ENCODE measurements around the gene PDK1. TPM values are rescaled to one million over a fixed set of nuclear protein-coding genes. Genes with fewer than 3 reads are reported as not detected.

Gene PDK1
- total RNA-seq, 1 experiment from 2014 or later: 11.7 TPM

DNA sequence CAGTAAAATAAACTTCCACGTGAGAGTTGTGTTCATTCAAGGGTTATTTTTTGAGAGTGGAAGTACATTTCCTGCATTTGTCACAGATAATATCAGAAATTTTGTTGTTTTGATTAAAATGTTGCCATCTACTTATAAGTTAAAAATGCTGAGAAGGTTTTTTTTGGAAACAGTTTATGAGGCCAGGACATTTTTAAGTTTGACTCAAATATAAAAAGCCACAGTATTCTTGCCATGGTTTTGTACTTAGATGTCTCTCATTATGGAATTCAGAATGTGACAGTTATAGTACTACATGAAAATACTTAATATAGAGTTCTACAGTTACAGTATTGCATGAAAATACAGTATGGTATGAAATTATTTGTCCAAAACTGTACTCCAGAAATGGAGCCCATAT, 44.1 kb downstream of the PDK1 start:
- no peak for DNase-seq (ENCODE audit: low read depth, low spot score)
- no TSS peak for BruUV-seq (replicated peaks)
- no peak overlapping the region for H3K27ac ChIP-seq (ENCODE audit: low read length)
- in situ Hi-C loops (cut with HindIII; ENCODE audit: low pct_unique_long_range_greater_than_20kb, low sequenced_read_pairs) (no loop called here), intact Hi-C loops (cut with micrococcal nuclease; ENCODE audit: unreplicated experiment) (no loop called here)
- H3K36me3 ChIP-seq (ENCODE audit: control insufficient read depth, insufficient read depth, low read length): peaks cover 11% of the 10 kb centered on the region
- POLR2A ChIA-PET: no interaction called here
- no peaks in the 10 kb centered on the region for H3K9me3 ChIP-seq (ENCODE audit: control insufficient read depth, insufficient read depth, low read depth, low read length)
- H3K4me1 ChIP-seq (ENCODE audit: control insufficient read depth, insufficient read depth, low read length): no peaks in the 10 kb centered on the region
- TF ChIP-seq, protein P1, sequence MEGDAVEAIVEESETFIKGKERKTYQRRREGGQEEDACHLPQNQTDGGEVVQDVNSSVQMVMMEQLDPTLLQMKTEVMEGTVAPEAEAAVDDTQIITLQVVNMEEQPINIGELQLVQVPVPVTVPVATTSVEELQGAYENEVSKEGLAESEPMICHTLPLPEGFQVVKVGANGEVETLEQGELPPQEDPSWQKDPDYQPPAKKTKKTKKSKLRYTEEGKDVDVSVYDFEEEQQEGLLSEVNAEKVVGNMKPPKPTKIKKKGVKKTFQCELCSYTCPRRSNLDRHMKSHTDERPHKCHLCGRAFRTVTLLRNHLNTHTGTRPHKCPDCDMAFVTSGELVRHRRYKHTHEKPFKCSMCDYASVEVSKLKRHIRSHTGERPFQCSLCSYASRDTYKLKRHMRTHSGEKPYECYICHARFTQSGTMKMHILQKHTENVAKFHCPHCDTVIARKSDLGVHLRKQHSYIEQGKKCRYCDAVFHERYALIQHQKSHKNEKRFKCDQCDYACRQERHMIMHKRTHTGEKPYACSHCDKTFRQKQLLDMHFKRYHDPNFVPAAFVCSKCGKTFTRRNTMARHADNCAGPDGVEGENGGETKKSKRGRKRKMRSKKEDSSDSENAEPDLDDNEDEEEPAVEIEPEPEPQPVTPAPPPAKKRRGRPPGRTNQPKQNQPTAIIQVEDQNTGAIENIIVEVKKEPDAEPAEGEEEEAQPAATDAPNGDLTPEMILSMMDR (IDR thresholded peaks at IDR 0.05): no peak
- no peak for TF ChIP-seq TCF7L2 (IDR thresholded peaks at IDR 0.05; ENCODE audit: low read depth, low read length)
- TF ChIP-seq, protein P2, sequence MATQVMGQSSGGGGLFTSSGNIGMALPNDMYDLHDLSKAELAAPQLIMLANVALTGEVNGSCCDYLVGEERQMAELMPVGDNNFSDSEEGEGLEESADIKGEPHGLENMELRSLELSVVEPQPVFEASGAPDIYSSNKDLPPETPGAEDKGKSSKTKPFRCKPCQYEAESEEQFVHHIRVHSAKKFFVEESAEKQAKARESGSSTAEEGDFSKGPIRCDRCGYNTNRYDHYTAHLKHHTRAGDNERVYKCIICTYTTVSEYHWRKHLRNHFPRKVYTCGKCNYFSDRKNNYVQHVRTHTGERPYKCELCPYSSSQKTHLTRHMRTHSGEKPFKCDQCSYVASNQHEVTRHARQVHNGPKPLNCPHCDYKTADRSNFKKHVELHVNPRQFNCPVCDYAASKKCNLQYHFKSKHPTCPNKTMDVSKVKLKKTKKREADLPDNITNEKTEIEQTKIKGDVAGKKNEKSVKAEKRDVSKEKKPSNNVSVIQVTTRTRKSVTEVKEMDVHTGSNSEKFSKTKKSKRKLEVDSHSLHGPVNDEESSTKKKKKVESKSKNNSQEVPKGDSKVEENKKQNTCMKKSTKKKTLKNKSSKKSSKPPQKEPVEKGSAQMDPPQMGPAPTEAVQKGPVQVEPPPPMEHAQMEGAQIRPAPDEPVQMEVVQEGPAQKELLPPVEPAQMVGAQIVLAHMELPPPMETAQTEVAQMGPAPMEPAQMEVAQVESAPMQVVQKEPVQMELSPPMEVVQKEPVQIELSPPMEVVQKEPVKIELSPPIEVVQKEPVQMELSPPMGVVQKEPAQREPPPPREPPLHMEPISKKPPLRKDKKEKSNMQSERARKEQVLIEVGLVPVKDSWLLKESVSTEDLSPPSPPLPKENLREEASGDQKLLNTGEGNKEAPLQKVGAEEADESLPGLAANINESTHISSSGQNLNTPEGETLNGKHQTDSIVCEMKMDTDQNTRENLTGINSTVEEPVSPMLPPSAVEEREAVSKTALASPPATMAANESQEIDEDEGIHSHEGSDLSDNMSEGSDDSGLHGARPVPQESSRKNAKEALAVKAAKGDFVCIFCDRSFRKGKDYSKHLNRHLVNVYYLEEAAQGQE (IDR thresholded peaks at IDR 0.05; ENCODE audit: insufficient read depth in 1 of 2, low read depth in 2 of 2, low read length in 1 of 2): no peak
- no peak for TF ChIP-seq SIN3A (IDR thresholded peaks at IDR 0.05; ENCODE audit: borderline replicate concordance, insufficient read depth, low read depth, low read length)
- no peak for TF ChIP-seq POLR2AphosphoS5 (IDR thresholded peaks at IDR 0.05; ENCODE audit: low read depth, low read length)
- H3K4me3 ChIP-seq (ENCODE audit: low read depth in 2 of 2, low read length in 2 of 2): no peak overlapping the region
- H3K27me3 ChIP-seq (ENCODE audit: control insufficient read depth, insufficient read depth, low read length): no peaks in the 10 kb centered on the region
- ATAC-seq: no peak
- CTCF ChIA-PET: no interaction called here

DNA sequence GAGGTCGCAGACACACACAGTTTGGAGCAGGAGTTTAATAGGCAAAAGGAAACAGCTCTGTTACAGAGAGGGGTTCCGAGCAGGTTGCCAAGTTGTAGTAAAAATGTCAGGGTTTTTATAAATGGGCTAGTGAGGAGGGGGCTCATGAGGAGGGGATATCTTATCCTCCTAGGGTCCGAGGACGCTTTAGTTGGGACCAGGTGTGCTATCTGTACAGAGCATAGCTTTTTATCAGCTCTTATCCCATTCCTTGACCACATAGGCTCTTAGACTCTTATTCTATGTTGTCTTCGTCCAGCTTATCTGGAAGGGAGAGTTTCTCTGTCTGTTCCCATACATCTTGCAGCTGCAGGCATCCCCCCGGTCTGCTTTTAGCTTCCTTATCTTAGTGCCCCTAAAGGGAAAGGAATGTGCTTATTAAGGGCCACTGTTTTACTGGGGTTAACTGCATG, 44.7 kb downstream of the PDK1 start:
- in situ Hi-C loops (cut with HindIII; ENCODE audit: low pct_unique_long_range_greater_than_20kb, low sequenced_read_pairs) (no loop called here), intact Hi-C loops (cut with micrococcal nuclease; ENCODE audit: unreplicated experiment) (no loop called here)
- H3K4me3 ChIP-seq (ENCODE audit: low read depth in 2 of 2, low read length in 2 of 2): no peak overlapping the region
- no peak overlapping the region for H3K27ac ChIP-seq (ENCODE audit: low read length)
- H3K9me3 ChIP-seq (ENCODE audit: control insufficient read depth, insufficient read depth, low read depth, low read length): no peaks in the 10 kb centered on the region
- POLR2A ChIA-PET: no interaction called here
- H3K4me1 ChIP-seq (ENCODE audit: control insufficient read depth, insufficient read depth, low read length): no peaks in the 10 kb centered on the region
- H3K36me3 ChIP-seq (ENCODE audit: control insufficient read depth, insufficient read depth, low read length): peaks cover 11% of the 10 kb centered on the region
- CTCF ChIA-PET: no interaction called here
- BruUV-seq (replicated peaks): no TSS peak
- no peaks in the 10 kb centered on the region for H3K27me3 ChIP-seq (ENCODE audit: control insufficient read depth, insufficient read depth, low read length)
- TF ChIP-seq TCF7L2 (IDR thresholded peaks at IDR 0.05; ENCODE audit: low read depth, low read length) (no peak), POLR2AphosphoS5 (IDR thresholded peaks at IDR 0.05; ENCODE audit: low read depth, low read length) (no peak), SIN3A (IDR thresholded peaks at IDR 0.05; ENCODE audit: borderline replicate concordance, insufficient read depth, low read depth, low read length) (no peak)
- TF ChIP-seq, protein P1 (IDR thresholded peaks at IDR 0.05): no peak
- TF ChIP-seq, protein P2 (IDR thresholded peaks at IDR 0.05; ENCODE audit: insufficient read depth in 1 of 2, low read depth in 2 of 2, low read length in 1 of 2): no peak
- DNase-seq (ENCODE audit: low read depth, low spot score) (no peak), ATAC-seq (no peak)
